GM23248 (cell line): ENCODE data around the gene FABP7. TPM values are rescaled to one million over a fixed set of nuclear protein-coding genes. Genes with fewer than 3 reads are reported as not detected.

Experiments
- DNase-seq: peaks from one replicate; pipeline ENCODE4 v3.0.0-alpha.2; 2015
- H2AFZ ChIP-seq: fragments of 200-600 bp; sonication (generic); 2 replicates; pipeline ENCODE4 v1.6.1; 2016; ENCODE audit warnings: antibody characterized with exemption
- H3F3A ChIP-seq: fragments of 200-600 bp; sonication (generic); 2 replicates; pipeline ENCODE4 v1.6.1; 2016; ENCODE audit warnings: mild to moderate bottlenecking, antibody characterized with exemption, mixed run types; ENCODE audit not compliant: insufficient read depth
- H3K27ac ChIP-seq: fragments of 200-600 bp; sonication (generic); 2 replicates; pipeline ENCODE4 v1.5.1; 2016; ENCODE audit warnings: mild to moderate bottlenecking
- H3K27me3 ChIP-seq: fragments of 200-600 bp; sonication (generic); replicated peaks from 2 replicates; pipeline ENCODE4 v1.6.1; 2016; ENCODE audit warnings: mild to moderate bottlenecking; ENCODE audit not compliant: insufficient read depth
- H3K36me3 ChIP-seq: fragments of 200-600 bp; sonication (generic); 2 replicates; pipeline ENCODE4 v1.6.1; 2016; ENCODE audit warnings: low read depth, mild to moderate bottlenecking
- H3K4me1 ChIP-seq: fragments of 200-600 bp; sonication (generic); 2 replicates; pipeline ENCODE4 v1.6.1; 2016; ENCODE audit warnings: mild to moderate bottlenecking; ENCODE audit not compliant: insufficient read depth
- H3K4me2 ChIP-seq: fragments of 200-600 bp; sonication (generic); one replicate; pipeline ENCODE4 v1.6.1; 2016; ENCODE audit warnings: mild to moderate bottlenecking; ENCODE audit not compliant: unreplicated experiment
- H3K4me3 ChIP-seq: fragments of 200-600 bp; sonication (generic); 2 replicates; pipeline ENCODE4 v1.5.1; 2016; ENCODE audit warnings: mild to moderate bottlenecking
- H3K79me2 ChIP-seq: fragments of 200-600 bp; sonication (generic); 2 replicates; pipeline ENCODE4 v1.6.1; 2016; ENCODE audit warnings: mild to moderate bottlenecking; ENCODE audit not compliant: insufficient read depth
- H3K9ac ChIP-seq: fragments of 200-600 bp; sonication (generic); 2 replicates; pipeline ENCODE4 v1.6.1; 2016; ENCODE audit warnings: mild to moderate bottlenecking
- H3K9me2 ChIP-seq: fragments of 200-600 bp; sonication (generic); 2 replicates; pipeline ENCODE4 v1.6.1; 2016; ENCODE audit warnings: mixed run types, mild to moderate bottlenecking, moderate library complexity; ENCODE audit not compliant: insufficient read depth
- H3K9me3 ChIP-seq: fragments of 200-600 bp; sonication (generic); one replicate; pipeline ENCODE4 v1.6.1; 2017; ENCODE audit warnings: low read depth
- H4K20me1 ChIP-seq: fragments of 200-600 bp; sonication (generic); 2 replicates; pipeline ENCODE4 v1.6.0; 2016; ENCODE audit not compliant: insufficient read depth
- EZH2 ChIP-seq: fragments of 200-600 bp; sonication (generic); IDR thresholded peaks from 2 replicates; pipeline ENCODE4 v1.6.1; 2018; ENCODE audit warnings: antibody characterized with exemption, mild to moderate bottlenecking; ENCODE audit not compliant: insufficient read depth, poor library complexity, severe bottlenecking
- EZH2phosphoT487 ChIP-seq: fragments of 200-600 bp; sonication (generic); IDR thresholded peaks from 2 replicates; pipeline ENCODE4 v1.6.1; 2018; ENCODE audit warnings: antibody characterized with exemption, moderate library complexity, mild to moderate bottlenecking, low read depth; ENCODE audit not compliant: insufficient read depth
- WGBS, 2 experiments: methylation state at CpG; one replicate each; pipeline ENCODE4 v1.1.6; 2015 to 2017; ENCODE audit warnings: low lambda C conversion rate in 2 of 2, low coverage in 1 of 2; ENCODE audit errors: missing lambda C conversion rate in 2 of 2; 5-methylcytosine and 5-hydroxymethylcytosine counted together
- in situ Hi-C: fragments of 300-500 bp; cut with MboI; formaldehyde crosslinking; loops from 2 replicates; pipeline ENCODE4 v1.15.0; 2020
- polyA plus RNA-seq: library from polyadenylated mRNA; unstranded; fragments of >200 nt; fragmentation: Nextera tagmentation; extraction: Ambion mirVana; gene quantifications from 2 replicates; pipeline ENCODE4 v1.2.1, GENCODE V29; 2016
- total RNA-seq: library from RNA; depleted of rRNA; stranded (reverse); fragments of >200 nt; shearing (Covaris generic); gene quantifications from 2 replicates; pipeline ENCODE4 v1.2.3, GENCODE V29; 2014

The FABP7 gene
- total and polyA plus RNA-seq, 2 experiments from 2014 or later = not detected

- no peak overlapping the region for H3K9ac ChIP-seq
- no peaks in the 10 kb centered on the region for H4K20me1 ChIP-seq
- WGBS, 2 experiments = 93 to 94% methylated on average over 10 of the region's 10 CpGs
- no peak for DNase-seq
- H3K4me1 ChIP-seq = no peaks in the 10 kb centered on the region
- no peak overlapping the region for H2AFZ ChIP-seq
- no peaks in the 10 kb centered on the region for H3K27me3 ChIP-seq
- in situ Hi-C loops = no loop called here
- H3F3A ChIP-seq = peaks cover 3% of the 10 kb centered on the region; the same call in 1 of the 2 replicates
- no peak overlapping the region for H3K4me2 ChIP-seq
- H3K9me3 ChIP-seq = no peaks in the 10 kb centered on the region
- H3K4me3 ChIP-seq = no peak overlapping the region
- TF ChIP-seq EZH2phosphoT487 = no peak
- TF ChIP-seq EZH2 = no peak
- no peaks in the 10 kb centered on the region for H3K36me3 ChIP-seq
- no peaks in the 10 kb centered on the region for H3K9me2 ChIP-seq
- H3K27ac ChIP-seq = no peak overlapping the region
- H3K79me2 ChIP-seq = no peaks in the 10 kb centered on the region
Observed at GRCh38 chr6:122808121-122808885, 28.8 kb downstream of the FABP7 start.

- no peaks in the 10 kb centered on the region for H3K36me3 ChIP-seq
- DNase-seq = no peak
- in situ Hi-C loops = no loop called here
- H3K27ac ChIP-seq = no peak overlapping the region
- no peak overlapping the region for H3K4me2 ChIP-seq
- H3K79me2 ChIP-seq = no peaks in the 10 kb centered on the region
- H2AFZ ChIP-seq = no peak overlapping the region
- TF ChIP-seq EZH2phosphoT487 = no peak
- TF ChIP-seq EZH2 = no peak
- no peak overlapping the region for H3K9ac ChIP-seq
- no peaks in the 10 kb centered on the region for H3K9me2 ChIP-seq
- no peaks in the 10 kb centered on the region for H3F3A ChIP-seq
- 80 to 87% methylated on average over 4 of the region's 4 CpGs for WGBS, 2 experiments
- H4K20me1 ChIP-seq = no peaks in the 10 kb centered on the region
- no peaks in the 10 kb centered on the region for H3K27me3 ChIP-seq
- H3K9me3 ChIP-seq = no peaks in the 10 kb centered on the region
- no peaks in the 10 kb centered on the region for H3K4me1 ChIP-seq
- H3K4me3 ChIP-seq = no peak overlapping the region
Observed at GRCh38 chr6:122809001-122809400, 29.5 kb downstream of the FABP7 start.

- Histone ChIP-seq H2AFZ (no peak overlapping the region), H3K79me2 (no peaks in the 10 kb centered on the region), H3K9me2 (no peaks in the 10 kb centered on the region), H3K9ac (no peak overlapping the region), H3K36me3 (no peaks in the 10 kb centered on the region), H4K20me1 (no peaks in the 10 kb centered on the region), H3K4me1 (no peaks in the 10 kb centered on the region), H3K27me3 (no peaks in the 10 kb centered on the region), H3K4me3 (no peak overlapping the region), H3F3A (no peaks in the 10 kb centered on the region), H3K27ac (no peak overlapping the region), H3K9me3 (no peaks in the 10 kb centered on the region), H3K4me2 (no peak overlapping the region)
- no peak for DNase-seq
- no peak for TF ChIP-seq EZH2
- TF ChIP-seq EZH2phosphoT487 = no peak
- in situ Hi-C loops = no loop called here
- 89 to 90% methylated on average over 2 of the region's 2 CpGs for WGBS, 2 experiments
Observed at GRCh38 chr6:122809691-122810090, 30.2 kb downstream of the FABP7 start.

GRCh38 chr6:122810189-122810588, 30.7 kb downstream of the FABP7 start:
- Histone ChIP-seq H3K79me2 (no peaks in the 10 kb centered on the region), H4K20me1 (no peaks in the 10 kb centered on the region), H2AFZ (no peak overlapping the region), H3K4me2 (no peak overlapping the region), H3K9me2 (no peaks in the 10 kb centered on the region), H3K27me3 (no peaks in the 10 kb centered on the region), H3K9me3 (no peaks in the 10 kb centered on the region), H3K4me3 (no peak overlapping the region), H3K4me1 (no peaks in the 10 kb centered on the region), H3K36me3 (no peaks in the 10 kb centered on the region), H3K9ac (no peak overlapping the region), H3F3A (no peaks in the 10 kb centered on the region), H3K27ac (no peak overlapping the region)
- TF ChIP-seq EZH2 (no peak), EZH2phosphoT487 (no peak)
- in situ Hi-C loops = no loop called here
- 50 to 69% methylated on average over 1 of the region's 1 CpG for WGBS, 2 experiments
- no peak for DNase-seq
